Measurements from ENCODE around the gene PARD6A. TPM values are rescaled to one million over a fixed set of nuclear protein-coding genes. Genes with fewer than 3 reads are reported as not detected.

Gene PARD6A
- total RNA-seq, 2 donors from 2014 or later, result 3.9 to 5.6 TPM

- H3K4me3 ChIP-seq, result no peak overlapping the region
- H3K9me3 ChIP-seq, result no peaks in the 10 kb centered on the region
- H3K4me1 ChIP-seq, result no peaks in the 10 kb centered on the region
- no peaks in the 10 kb centered on the region for H3K36me3 ChIP-seq
- TF ChIP-seq CTCF (IDR thresholded peaks at IDR 0.05), result no peak
- H3K27ac ChIP-seq, result no peak overlapping the region
- H3K27me3 ChIP-seq, result no peaks in the 10 kb centered on the region
- no peak for DNase-seq (ENCODE audit: low spot score)
Measured at GRCh38 chr16:67697422-67698185, 36.8 kb downstream of the PARD6A start.

- H3K27ac ChIP-seq, result no peak overlapping the region
- TF ChIP-seq CTCF (IDR thresholded peaks at IDR 0.05), result no peak
- no peak overlapping the region for H3K4me3 ChIP-seq
- no peaks in the 10 kb centered on the region for H3K9me3 ChIP-seq
- DNase-seq (ENCODE audit: low spot score), result no peak
- H3K4me1 ChIP-seq, result no peaks in the 10 kb centered on the region
- H3K27me3 ChIP-seq, result no peaks in the 10 kb centered on the region
- H3K36me3 ChIP-seq, result no peaks in the 10 kb centered on the region
Measured at GRCh38 chr16:67699265-67699664, 38.5 kb downstream of the PARD6A start.

- no peak overlapping the region for H3K4me3 ChIP-seq
- H3K27me3 ChIP-seq, result no peaks in the 10 kb centered on the region
- H3K36me3 ChIP-seq, result no peaks in the 10 kb centered on the region
- no peak for TF ChIP-seq CTCF (IDR thresholded peaks at IDR 0.05)
- no peak for DNase-seq (ENCODE audit: low spot score)
- no peaks in the 10 kb centered on the region for H3K4me1 ChIP-seq
- no peaks in the 10 kb centered on the region for H3K9me3 ChIP-seq
- H3K27ac ChIP-seq, result no peak overlapping the region
Measured at GRCh38 chr16:67701420-67701819, 40.7 kb downstream of the PARD6A start.

- H3K27ac ChIP-seq, result no peak overlapping the region
- no peak for TF ChIP-seq CTCF (IDR thresholded peaks at IDR 0.05)
Measured at GRCh38 chr16:67702130-67702529, 41.4 kb downstream of the PARD6A start.

GRCh38 chr16:67703626-67704025, 42.9 kb downstream of the PARD6A start:
- Histone ChIP-seq H3K4me1 (no peaks in the 10 kb centered on the region), H3K9me3 (no peaks in the 10 kb centered on the region), H3K36me3 (no peaks in the 10 kb centered on the region), H3K4me3 (no peak overlapping the region), H3K27me3 (no peaks in the 10 kb centered on the region), H3K27ac (no peak overlapping the region)
- no peak for TF ChIP-seq CTCF (IDR thresholded peaks at IDR 0.05)
- no peak for DNase-seq (ENCODE audit: low spot score)

More at GRCh38 chr16:67702130-67702529, 41.4 kb downstream of the PARD6A start:
- no peak for DNase-seq (ENCODE audit: low spot score)
- H3K4me3 ChIP-seq, result no peak overlapping the region
- H3K27me3 ChIP-seq, result no peaks in the 10 kb centered on the region
- H3K36me3 ChIP-seq, result no peaks in the 10 kb centered on the region
- H3K9me3 ChIP-seq, result no peaks in the 10 kb centered on the region
- H3K4me1 ChIP-seq, result no peaks in the 10 kb centered on the region

- no peak for TF ChIP-seq CTCF (IDR thresholded peaks at IDR 0.05)
- DNase-seq (ENCODE audit: low spot score), result no peak
- Histone ChIP-seq H3K27me3 (no peaks in the 10 kb centered on the region), H3K4me3 (no peak overlapping the region), H3K9me3 (no peaks in the 10 kb centered on the region), H3K4me1 (no peaks in the 10 kb centered on the region), H3K27ac (no peak overlapping the region), H3K36me3 (no peaks in the 10 kb centered on the region)
Measured at GRCh38 chr16:67704110-67704509, 43.4 kb downstream of the PARD6A start.

Data from right atrium auricular region (tissue), 2 donors.